ENCODE data around the gene GMEB1. TPM values are rescaled to one million over a fixed set of nuclear protein-coding genes. Genes with fewer than 3 reads are reported as not detected.

The GMEB1 gene
- total RNA-seq, 2 donors from 2014 or later = 24.6 to 29.2 TPM

GRCh38 chr1:28718166-28718565, 49.6 kb downstream of the GMEB1 start:
- H3K4me3 Mint-ChIP-seq = no peak overlapping the region
- H3K4me1 ChIP-seq (ENCODE audit: control insufficient read depth, insufficient read depth, low read length) = no peaks in the 10 kb centered on the region
- no peak overlapping the region for H3K27ac ChIP-seq (ENCODE audit: low read depth, low read length)
- H3K27me3 Mint-ChIP-seq (ENCODE audit: insufficient read depth) = no peaks in the 10 kb centered on the region
- H3K4me3 ChIP-seq (ENCODE audit: low read length) = no peak overlapping the region
- H3K9me3 Mint-ChIP-seq = no peaks in the 10 kb centered on the region
- no peak for TF ChIP-seq CTCF (conservative IDR thresholded peaks at IDR 0.05)
- no peak overlapping the region for H3K9ac ChIP-seq (ENCODE audit: extremely low read depth, low read length, poor library complexity, severe bottlenecking)
- peaks cover 24% of the 10 kb centered on the region for H3K36me3 ChIP-seq (ENCODE audit: control insufficient read depth, insufficient read depth, low read length)
- H3K9me3 ChIP-seq (ENCODE audit: control insufficient read depth, low read length) = no peaks in the 10 kb centered on the region
- WGBS, 2 experiments (ENCODE audit: insufficient coverage in 1 of 2, insufficient read length in 1 of 2) = 94 to 100% methylated on average over 1 of the region's 1 CpG
- no peaks in the 10 kb centered on the region for H3K27me3 ChIP-seq (ENCODE audit: control insufficient read depth, insufficient read depth, low read length, poor library complexity, severe bottlenecking)
- H3K4me1 Mint-ChIP-seq = peaks cover 9% of the 10 kb centered on the region
- peaks cover 26% of the 10 kb centered on the region for H3K36me3 Mint-ChIP-seq (ENCODE audit: low read depth)
- no peak for DNase-seq
- H3K27ac Mint-ChIP-seq = no peak overlapping the region

- H3K36me3 Mint-ChIP-seq (ENCODE audit: low read depth) = peaks cover 21% of the 10 kb centered on the region
- H3K9me3 ChIP-seq (ENCODE audit: control insufficient read depth, low read length) = no peaks in the 10 kb centered on the region
- WGBS, 2 experiments (ENCODE audit: insufficient coverage in 1 of 2, insufficient read length in 1 of 2) = 83 to 84% methylated on average over 4 of the region's 4 CpGs
- no peak overlapping the region for H3K4me3 Mint-ChIP-seq
- H3K27me3 ChIP-seq (ENCODE audit: control insufficient read depth, insufficient read depth, low read length, poor library complexity, severe bottlenecking) = no peaks in the 10 kb centered on the region
- H3K9me3 Mint-ChIP-seq = no peaks in the 10 kb centered on the region
- peaks cover 9% of the 10 kb centered on the region for H3K4me1 Mint-ChIP-seq
- no peak overlapping the region for H3K4me3 ChIP-seq (ENCODE audit: low read length)
- H3K36me3 ChIP-seq (ENCODE audit: control insufficient read depth, insufficient read depth, low read length) = peaks cover 18% of the 10 kb centered on the region
- no peaks in the 10 kb centered on the region for H3K4me1 ChIP-seq (ENCODE audit: control insufficient read depth, insufficient read depth, low read length)
- no peaks in the 10 kb centered on the region for H3K27me3 Mint-ChIP-seq (ENCODE audit: insufficient read depth)
- H3K9ac ChIP-seq (ENCODE audit: extremely low read depth, low read length, poor library complexity, severe bottlenecking) = no peak overlapping the region
- no peak for TF ChIP-seq CTCF (conservative IDR thresholded peaks at IDR 0.05)
- peak overlapping the region; percentile 72 for H3K27ac Mint-ChIP-seq
- H3K27ac ChIP-seq (ENCODE audit: low read depth, low read length) = no peak overlapping the region
- peak; percentile 50 for DNase-seq
These were observed 50.2 kb downstream of the GMEB1 start for GRCh38 chr1:28718586-28719331.

GRCh38 chr1:28719332-28719619, 50.7 kb downstream of the GMEB1 start:
- H3K4me3 Mint-ChIP-seq = no peak overlapping the region
- no peaks in the 10 kb centered on the region for H3K27me3 Mint-ChIP-seq (ENCODE audit: insufficient read depth)
- peaks cover 16% of the 10 kb centered on the region for H3K36me3 Mint-ChIP-seq (ENCODE audit: low read depth)
- peak overlapping the region; percentile 72 for H3K27ac Mint-ChIP-seq
- no peak for TF ChIP-seq CTCF (conservative IDR thresholded peaks at IDR 0.05)
- no peaks in the 10 kb centered on the region for H3K9me3 Mint-ChIP-seq
- Histone ChIP-seq H3K4me3 (ENCODE audit: low read length) (no peak overlapping the region), H3K4me1 (ENCODE audit: control insufficient read depth, insufficient read depth, low read length) (no peaks in the 10 kb centered on the region), H3K9ac (ENCODE audit: extremely low read depth, low read length, poor library complexity, severe bottlenecking) (no peak overlapping the region), H3K9me3 (ENCODE audit: control insufficient read depth, low read length) (no peaks in the 10 kb centered on the region), H3K27ac (ENCODE audit: low read depth, low read length) (no peak overlapping the region), H3K27me3 (ENCODE audit: control insufficient read depth, insufficient read depth, low read length, poor library complexity, severe bottlenecking) (no peaks in the 10 kb centered on the region), H3K36me3 (ENCODE audit: control insufficient read depth, insufficient read depth, low read length) (peaks cover 13% of the 10 kb centered on the region)
- H3K4me1 Mint-ChIP-seq = peaks cover 9% of the 10 kb centered on the region
- DNase-seq = no peak
